Measurements from ENCODE around the gene PADI1. TPM values are rescaled to one million over a fixed set of nuclear protein-coding genes. Genes with fewer than 3 reads are reported as not detected.
A peak's percentile ranks its signal among the peaks of the same experiment; 100 is the strongest.

The PADI1 gene
- total RNA-seq, 1 donor from 2014 or later: not detected

- ATAC-seq: no peak
These were observed 10.1 kb downstream of the PADI1 start for GRCh38 chr1:17214876-17215544.

GRCh38 chr1:17215545-17215890 lies 10.6 kb downstream of the PADI1 start:
- DNase-seq (ENCODE audit: low spot score): no peak
- no peak for ATAC-seq

More at GRCh38 chr1:17214876-17215544, 10.1 kb downstream of the PADI1 start:
- no peak for DNase-seq (ENCODE audit: low spot score)

- DNase-seq (ENCODE audit: low spot score) (no peak), ATAC-seq (no peak)
These were observed 11.2 kb downstream of the PADI1 start for GRCh38 chr1:17216078-17216477.

GRCh38 chr1:17217607-17218006 lies 12.7 kb downstream of the PADI1 start:
- DNase-seq (ENCODE audit: low spot score) (no peak), ATAC-seq (no peak)

GRCh38 chr1:17218939-17219338 lies 14.0 kb downstream of the PADI1 start:
- ATAC-seq (no peak), DNase-seq (ENCODE audit: low spot score) (no peak)

- DNase-seq (ENCODE audit: low spot score): no peak
- ATAC-seq: no peak
These were observed 15.4 kb downstream of the PADI1 start for GRCh38 chr1:17220287-17220686.

- DNase-seq (ENCODE audit: low spot score) (no peak), ATAC-seq (no peak)
These were observed 17.6 kb downstream of the PADI1 start for GRCh38 chr1:17222557-17222956.

GRCh38 chr1:17224434-17224833 lies 19.5 kb downstream of the PADI1 start:
- no peak for DNase-seq (ENCODE audit: low spot score)
- no peak for ATAC-seq

- no peak for ATAC-seq
- no peak for DNase-seq (ENCODE audit: low spot score)
These were observed 20.2 kb downstream of the PADI1 start for GRCh38 chr1:17225140-17225539.

- ATAC-seq: no peak
- no peak for DNase-seq (ENCODE audit: low spot score)
These were observed 22.5 kb downstream of the PADI1 start for GRCh38 chr1:17227358-17227915.

- ATAC-seq: no peak
- DNase-seq (ENCODE audit: low spot score): no peak
These were observed 23.7 kb downstream of the PADI1 start for GRCh38 chr1:17228619-17229018.

GRCh38 chr1:17229379-17229778 lies 24.5 kb downstream of the PADI1 start:
- no peak for DNase-seq (ENCODE audit: low spot score)
- ATAC-seq: no peak

- DNase-seq (ENCODE audit: low spot score) (no peak), ATAC-seq (no peak)
These were observed 25.2 kb downstream of the PADI1 start for GRCh38 chr1:17230106-17230505.

GRCh38 chr1:17230671-17231310 lies 25.9 kb downstream of the PADI1 start:
- ATAC-seq (no peak), DNase-seq (ENCODE audit: low spot score) (no peak)

GRCh38 chr1:17232759-17233661 lies 28.1 kb downstream of the PADI1 start:
- no peak for DNase-seq (ENCODE audit: low spot score)

GRCh38 chr1:17233675-17234320 lies 28.9 kb downstream of the PADI1 start:
- ATAC-seq (no peak), DNase-seq (ENCODE audit: low spot score) (no peak)

More at GRCh38 chr1:17232759-17233661, 28.1 kb downstream of the PADI1 start:
- no peak for ATAC-seq

GRCh38 chr1:17234405-17234804 lies 29.5 kb downstream of the PADI1 start:
- ATAC-seq (no peak), DNase-seq (ENCODE audit: low spot score) (no peak)

GRCh38 chr1:17235135-17235885 lies 30.4 kb downstream of the PADI1 start:
- no peak for DNase-seq (ENCODE audit: low spot score)
- no peak for ATAC-seq

GRCh38 chr1:17236779-17237560 lies 32.0 kb downstream of the PADI1 start:
- peak; percentile 84 for DNase-seq (ENCODE audit: low spot score)
- ATAC-seq: peak; percentile 93
